Astrocyte (in vitro differentiated cells and primary cell): ENCODE measurements around the gene AKR1B15.

Experiments
- EZH2 ChIP-seq: IDR thresholded peaks from 2 replicates; pipeline ENCODE4 v1.6.1; 2012; ENCODE audit warnings: mild to moderate bottlenecking, low read length, inconsistent platforms; ENCODE audit not compliant: insufficient read depth
- TF ChIP-seq, protein P1 (sequence below): IDR thresholded peaks from 2 replicates; pipeline ENCODE4 v1.5.1; 2011; ENCODE audit warnings: low read depth, mild to moderate bottlenecking, inconsistent platforms, low read length, moderate library complexity; ENCODE audit not compliant: insufficient read depth

DNA sequence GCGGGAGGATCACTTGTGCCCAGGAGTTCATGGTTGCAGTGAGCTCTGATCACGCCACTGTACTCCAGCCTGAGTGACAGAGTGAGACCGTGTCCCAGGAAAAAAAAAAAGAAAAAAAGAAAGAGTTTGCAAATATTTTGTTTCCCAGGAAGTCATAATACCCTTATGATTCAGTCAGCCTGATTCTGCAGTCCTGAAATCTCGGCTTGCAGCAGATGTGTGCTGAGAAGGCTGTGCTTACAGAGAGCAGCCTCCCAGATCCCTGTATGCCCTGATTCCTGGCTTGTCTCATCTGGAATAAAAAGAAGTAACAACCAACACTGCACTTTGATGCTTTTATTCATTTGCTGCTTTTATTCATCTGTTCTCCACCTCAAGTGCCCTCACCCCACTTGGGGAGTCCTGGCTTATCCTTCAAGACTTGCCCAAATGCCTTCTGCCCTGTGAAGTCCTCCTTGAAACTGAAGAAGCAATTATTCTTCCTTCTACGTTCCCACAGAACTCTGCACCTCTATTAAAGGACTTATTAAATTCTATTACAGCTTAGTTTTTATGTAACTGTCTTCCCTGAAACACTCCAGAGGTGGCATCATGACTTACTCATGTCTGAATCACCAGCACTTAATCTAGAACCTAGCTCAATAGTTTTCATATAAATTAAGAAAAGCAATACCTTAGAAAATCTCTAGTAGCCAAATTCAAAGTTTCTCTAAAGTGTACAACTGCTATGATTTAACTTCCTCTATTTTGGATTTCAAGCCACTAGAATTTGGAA, 70.0 kb downstream of the AKR1B15 start:
- TF ChIP-seq, protein P1, sequence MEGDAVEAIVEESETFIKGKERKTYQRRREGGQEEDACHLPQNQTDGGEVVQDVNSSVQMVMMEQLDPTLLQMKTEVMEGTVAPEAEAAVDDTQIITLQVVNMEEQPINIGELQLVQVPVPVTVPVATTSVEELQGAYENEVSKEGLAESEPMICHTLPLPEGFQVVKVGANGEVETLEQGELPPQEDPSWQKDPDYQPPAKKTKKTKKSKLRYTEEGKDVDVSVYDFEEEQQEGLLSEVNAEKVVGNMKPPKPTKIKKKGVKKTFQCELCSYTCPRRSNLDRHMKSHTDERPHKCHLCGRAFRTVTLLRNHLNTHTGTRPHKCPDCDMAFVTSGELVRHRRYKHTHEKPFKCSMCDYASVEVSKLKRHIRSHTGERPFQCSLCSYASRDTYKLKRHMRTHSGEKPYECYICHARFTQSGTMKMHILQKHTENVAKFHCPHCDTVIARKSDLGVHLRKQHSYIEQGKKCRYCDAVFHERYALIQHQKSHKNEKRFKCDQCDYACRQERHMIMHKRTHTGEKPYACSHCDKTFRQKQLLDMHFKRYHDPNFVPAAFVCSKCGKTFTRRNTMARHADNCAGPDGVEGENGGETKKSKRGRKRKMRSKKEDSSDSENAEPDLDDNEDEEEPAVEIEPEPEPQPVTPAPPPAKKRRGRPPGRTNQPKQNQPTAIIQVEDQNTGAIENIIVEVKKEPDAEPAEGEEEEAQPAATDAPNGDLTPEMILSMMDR, result no peak
- no peak for TF ChIP-seq EZH2
